ENCODE data around the gene TFF3.

- TF ChIP-seq CTCF (IDR thresholded peaks at IDR 0.05), result no peak
- TF ChIP-seq POLR2A (IDR thresholded peaks at IDR 0.05), result no peak
Observed at GRCh38 chr21:42356046-42356445, 40.8 kb upstream of the TFF3 start.
